Type B pancreatic cell (in vitro differentiated cells): ENCODE data around the gene ORAI3. TPM values are rescaled to one million over a fixed set of nuclear protein-coding genes. Genes with fewer than 3 reads are reported as not detected.
A peak's percentile ranks its signal among the peaks of the same experiment; 100 is the strongest.

ENCODE experiments used
- DNase-seq: peaks from one replicate; pipeline ENCODE4 v3.0.0; 2021; ENCODE audit warnings: mixed read lengths; ENCODE audit not compliant: unreplicated experiment; ENCODE audit errors: extremely low spot score
- H3K27ac Mint-ChIP-seq: 2 replicates; pipeline ENCODE4 v1.8.0; 2021; ENCODE audit warnings: mild to moderate bottlenecking, mixed read lengths
- H3K27me3 Mint-ChIP-seq: 2 replicates; pipeline ENCODE4 v1.8.0; 2021; ENCODE audit warnings: mixed read lengths
- H3K36me3 Mint-ChIP-seq: 2 replicates; pipeline ENCODE4 v1.8.0; 2021; ENCODE audit warnings: mixed read lengths
- H3K4me1 Mint-ChIP-seq: one replicate; pipeline ENCODE4 v1.8.0; 2021; ENCODE audit warnings: mixed read lengths; ENCODE audit not compliant: unreplicated experiment
- H3K4me3 Mint-ChIP-seq: 2 replicates; pipeline ENCODE4 v1.8.0; 2021; ENCODE audit warnings: mild to moderate bottlenecking, mixed read lengths
- H3K9me3 Mint-ChIP-seq: 2 replicates; pipeline ENCODE4 v1.8.0; 2021; ENCODE audit warnings: mixed read lengths
- CTCF ChIP-seq: fragments of 200-600 bp; sonication (generic); conservative IDR thresholded peaks from 2 replicates; pipeline ENCODE4 v1.5.0; 2021; ENCODE audit warnings: antibody characterized with exemption, mild to moderate bottlenecking
- total RNA-seq: library from RNA; stranded (reverse); gene quantifications from 2 replicates; pipeline ENCODE4 v1.2.1, GENCODE V29; 2021; ENCODE audit warnings: low replicate concordance

ORAI3 gene
- total RNA-seq, 1 donor from 2014 or later: 18.7 TPM

DNA sequence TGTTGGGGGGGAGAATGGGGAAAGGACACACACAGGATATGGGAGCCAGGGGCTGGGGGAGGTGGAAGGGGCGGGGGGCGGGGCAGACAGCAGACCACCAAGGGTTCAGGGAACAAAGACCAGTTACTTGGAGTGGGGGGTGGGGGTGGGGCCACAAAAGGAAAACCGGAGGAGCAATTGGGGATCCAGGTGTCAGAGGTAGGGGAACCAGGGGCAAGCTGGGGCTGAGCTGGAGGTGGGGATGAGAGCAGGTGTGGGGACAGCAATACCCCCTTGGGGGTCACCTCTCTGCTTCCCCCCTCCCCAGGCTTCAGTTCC, 1.4 kb upstream of the ORAI3 start:
- H3K36me3 Mint-ChIP-seq: peaks cover 13% of the 10 kb centered on the region
- no peak overlapping the region for H3K27ac Mint-ChIP-seq
- no peaks in the 10 kb centered on the region for H3K9me3 Mint-ChIP-seq
- DNase-seq: no peak
- H3K4me1 Mint-ChIP-seq: peaks cover 13% of the 10 kb centered on the region
- no peak for TF ChIP-seq CTCF
- peak overlapping the region; percentile 85 for H3K4me3 Mint-ChIP-seq
- H3K27me3 Mint-ChIP-seq: no peaks in the 10 kb centered on the region

DNA sequence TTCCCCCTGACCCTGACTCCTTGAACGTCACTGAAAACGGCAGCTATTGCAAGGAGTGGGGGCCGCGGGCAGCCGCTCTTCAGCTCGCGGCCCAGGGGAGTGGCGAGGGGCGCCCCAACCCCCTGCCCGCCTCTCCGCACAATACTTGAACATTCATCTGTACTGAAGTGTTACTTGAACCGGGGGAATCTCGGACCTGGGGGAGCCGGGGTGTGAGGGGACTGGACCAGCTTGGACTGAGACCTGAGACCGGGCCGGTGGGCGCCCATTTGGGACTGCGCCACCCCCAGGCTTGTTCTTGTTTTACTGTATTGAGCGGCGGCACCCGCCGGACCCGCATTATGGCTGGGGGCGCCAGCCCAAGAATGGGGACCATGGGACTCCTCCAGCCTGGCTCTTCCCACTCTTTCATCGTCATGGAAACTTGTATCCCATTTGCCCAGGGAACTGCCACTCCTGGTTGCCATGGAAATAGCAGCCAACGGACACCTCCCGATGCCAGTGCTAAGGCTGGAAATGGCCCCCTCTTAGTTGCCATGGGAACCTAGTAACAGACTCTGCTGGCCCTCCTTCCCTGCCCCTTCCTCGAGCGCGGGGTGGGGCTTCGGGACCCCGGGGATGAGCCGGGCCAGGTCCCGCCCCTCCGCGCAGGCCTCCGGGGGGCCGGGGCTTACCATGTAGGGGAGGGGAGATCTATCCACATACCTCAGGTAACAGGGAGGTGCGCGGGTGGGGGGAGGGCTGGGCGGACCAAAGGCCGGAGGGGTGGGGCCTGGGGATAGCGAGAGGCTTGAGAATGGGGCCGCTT, 805 bp upstream of the ORAI3 start:
- DNase-seq: peak; percentile 96
- no peaks in the 10 kb centered on the region for H3K9me3 Mint-ChIP-seq
- peaks cover 13% of the 10 kb centered on the region for H3K4me1 Mint-ChIP-seq
- TF ChIP-seq CTCF: no peak
- peak overlapping the region; percentile 90 for H3K4me3 Mint-ChIP-seq
- peaks cover 13% of the 10 kb centered on the region for H3K36me3 Mint-ChIP-seq
- no peaks in the 10 kb centered on the region for H3K27me3 Mint-ChIP-seq
- H3K27ac Mint-ChIP-seq: peak overlapping the region; percentile 83

GRCh38 chr16:30949650-30950515, 1.0 kb downstream of the ORAI3 start:
- Mint-ChIP-seq H3K27ac (peak overlapping the region; percentile 73), H3K4me3 (peak overlapping the region; percentile 88), H3K4me1 (peaks cover 19% of the 10 kb centered on the region), H3K36me3 (peaks cover 3% of the 10 kb centered on the region), H3K27me3 (no peaks in the 10 kb centered on the region), H3K9me3 (no peaks in the 10 kb centered on the region)
- TF ChIP-seq CTCF: no peak
- no peak for DNase-seq

DNA sequence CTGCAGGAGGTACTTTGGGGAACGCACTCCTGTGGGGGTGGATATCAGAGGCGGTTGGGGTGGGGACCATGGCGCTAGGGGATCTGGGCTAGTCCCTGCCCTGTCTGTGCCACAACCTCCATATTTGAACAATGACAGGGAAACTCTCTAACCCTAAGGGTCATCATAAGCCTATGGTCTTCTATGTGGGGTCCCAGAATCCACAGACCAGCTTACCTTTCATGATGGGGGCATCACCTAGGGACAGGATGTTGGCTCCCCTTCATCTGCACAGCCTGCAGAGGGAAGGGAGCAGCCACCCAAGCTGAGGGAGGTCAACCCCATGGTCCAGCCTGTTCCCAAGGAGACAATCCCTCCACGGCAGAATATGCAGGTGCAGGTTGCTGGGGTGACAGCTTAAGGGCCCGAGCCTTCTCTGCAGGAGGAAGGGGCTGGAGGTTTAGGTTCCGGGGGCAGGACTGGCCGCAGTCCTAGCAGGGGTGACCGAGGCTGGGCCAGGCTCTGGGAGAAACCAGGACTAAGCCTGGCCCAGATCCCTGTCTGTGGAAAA, 1.7 kb downstream of the ORAI3 start:
- no peaks in the 10 kb centered on the region for H3K9me3 Mint-ChIP-seq
- peak overlapping the region; percentile 88 for H3K4me3 Mint-ChIP-seq
- H3K36me3 Mint-ChIP-seq: peaks cover 3% of the 10 kb centered on the region
- no peak for TF ChIP-seq CTCF
- no peaks in the 10 kb centered on the region for H3K27me3 Mint-ChIP-seq
- DNase-seq: no peak
- H3K27ac Mint-ChIP-seq: no peak overlapping the region
- H3K4me1 Mint-ChIP-seq: peaks cover 19% of the 10 kb centered on the region

- Mint-ChIP-seq H3K4me1 (peaks cover 19% of the 10 kb centered on the region), H3K4me3 (no peak overlapping the region), H3K27ac (no peak overlapping the region), H3K9me3 (no peaks in the 10 kb centered on the region), H3K27me3 (no peaks in the 10 kb centered on the region), H3K36me3 (no peaks in the 10 kb centered on the region)
- DNase-seq: no peak
- no peak for TF ChIP-seq CTCF
Observed at GRCh38 chr16:30951193-30951592, 2.3 kb downstream of the ORAI3 start.
